GM19463 (cell line): ENCODE results near the gene RAB3B.

Experiments used
- ATAC-seq: cut with Tn5 transposase; IDR thresholded peaks from one replicate; pipeline ENCODE4 v1.9.1; 2021; ENCODE audit warnings: mild to moderate bottlenecking, moderate library complexity; ENCODE audit not compliant: unreplicated experiment

Gene RAB3B

DNA sequence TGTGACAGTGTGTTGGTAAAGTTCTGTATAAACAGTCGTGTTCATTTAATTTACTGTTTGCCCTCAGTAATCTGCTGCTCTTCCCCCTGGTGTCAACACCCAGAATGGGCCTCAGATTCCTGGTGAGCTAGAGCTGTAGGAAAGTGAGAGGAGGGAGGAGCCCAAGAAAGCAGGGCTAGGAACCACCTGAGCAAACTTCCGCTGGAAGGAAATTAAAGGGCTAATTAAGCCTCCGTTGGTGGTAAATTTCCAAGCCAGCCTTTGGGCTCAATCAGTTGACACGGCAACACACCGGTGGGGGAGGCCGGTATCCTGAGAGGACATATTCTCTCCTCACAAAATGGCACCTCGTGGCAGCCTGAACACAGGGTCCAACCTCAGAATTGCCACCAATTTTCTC, 32.9 kb downstream of the RAB3B start:
- no peak for ATAC-seq

DNA sequence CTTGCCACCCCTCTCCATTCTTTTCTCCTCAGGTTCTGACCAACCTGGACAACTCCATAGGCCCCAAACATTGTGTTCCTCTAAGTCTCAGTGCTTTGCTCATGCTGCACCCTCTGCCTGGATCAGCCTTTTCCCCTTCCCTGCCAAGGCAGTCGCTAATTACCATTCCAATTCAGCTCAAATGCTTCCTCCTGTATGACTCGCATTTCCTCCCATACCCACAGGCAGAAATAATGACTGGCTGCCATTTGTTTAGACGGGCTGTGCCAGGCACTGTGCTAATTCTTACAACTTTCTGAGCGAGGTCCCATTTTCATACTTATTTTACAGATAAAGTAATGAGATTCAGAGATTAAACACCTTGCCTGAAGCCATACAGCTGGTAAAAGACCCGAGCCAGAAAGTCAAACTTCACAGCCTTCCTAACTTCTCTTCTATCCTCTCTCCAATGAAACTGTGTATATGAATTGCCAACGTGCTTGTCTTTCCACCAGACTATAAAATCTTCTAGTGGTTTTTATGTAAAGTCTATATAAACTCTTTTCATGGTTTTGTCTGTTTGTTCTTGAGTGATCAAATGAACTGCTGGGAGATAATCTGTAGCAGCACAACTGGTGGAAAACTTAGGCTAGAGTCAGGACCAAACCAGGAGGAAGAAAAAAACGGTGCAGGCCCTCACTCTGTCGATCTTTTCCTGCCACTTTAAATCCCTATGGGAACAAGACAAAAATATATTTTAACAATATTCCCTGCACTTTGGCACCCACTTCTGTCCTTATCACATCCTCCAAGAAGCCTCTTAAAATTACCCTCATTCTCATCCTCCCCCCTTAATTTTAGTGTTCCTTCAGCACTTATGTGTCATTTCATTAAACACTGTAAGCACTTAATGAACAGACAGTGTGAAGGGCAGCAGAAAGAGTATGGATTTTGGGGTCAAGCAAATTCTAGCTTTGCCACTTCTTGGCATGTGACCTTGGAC, 33.7 kb downstream of the RAB3B start:
- no peak for ATAC-seq

DNA sequence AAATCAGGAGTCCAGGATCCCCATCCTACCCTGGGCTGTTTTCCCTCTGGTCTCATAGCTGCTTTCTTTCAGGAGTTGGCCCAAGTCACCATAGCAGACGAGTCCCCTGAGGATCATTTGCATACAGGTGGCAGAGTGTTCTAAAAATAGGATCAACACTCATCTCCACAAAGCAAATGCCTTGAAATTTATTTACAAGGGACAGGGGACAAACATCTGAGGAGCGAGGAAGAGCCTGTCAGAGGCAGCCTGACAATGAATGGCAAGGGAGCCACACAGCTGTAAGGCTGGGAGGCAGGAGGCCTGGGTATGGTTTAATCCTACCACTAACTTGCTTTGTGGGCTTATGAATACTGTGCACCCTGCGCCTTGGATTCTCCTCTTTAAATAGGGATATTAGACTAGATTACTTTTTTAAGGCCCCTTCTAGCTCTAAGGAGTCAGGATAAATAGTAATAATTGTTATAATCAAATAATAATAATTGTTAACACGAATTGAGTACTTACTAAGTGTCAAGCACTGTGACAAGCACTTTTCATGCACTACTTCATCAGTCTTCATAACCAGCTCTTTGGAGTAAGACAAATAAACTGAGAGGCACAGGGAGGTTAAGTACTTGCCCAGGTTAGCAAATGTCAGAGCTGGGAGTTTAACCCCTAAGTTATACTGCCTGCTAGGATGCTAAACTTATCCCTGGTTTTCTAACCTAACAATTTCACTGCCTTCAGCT, 34.5 kb downstream of the RAB3B start:
- peak; percentile 50 for ATAC-seq

DNA sequence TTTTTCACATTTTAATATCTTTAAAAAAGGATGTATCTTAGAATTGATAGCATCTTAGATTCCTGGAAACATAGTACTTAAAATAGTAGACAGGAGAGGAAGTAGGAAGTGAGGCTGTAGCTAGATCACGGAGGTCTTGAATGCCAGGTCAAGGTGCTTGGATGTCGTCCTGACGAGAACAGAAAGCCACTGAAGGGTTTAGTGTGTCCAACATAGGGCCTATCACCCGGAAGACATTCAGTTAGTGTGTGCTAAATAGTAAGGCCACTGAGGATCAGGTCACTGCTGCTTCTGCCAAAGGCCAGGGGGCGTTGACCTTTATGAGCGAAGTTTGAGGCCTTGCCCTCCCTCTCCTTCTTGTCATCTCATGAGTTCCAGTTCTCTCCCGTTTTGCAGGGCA, 35.7 kb downstream of the RAB3B start:
- ATAC-seq, result no peak

DNA sequence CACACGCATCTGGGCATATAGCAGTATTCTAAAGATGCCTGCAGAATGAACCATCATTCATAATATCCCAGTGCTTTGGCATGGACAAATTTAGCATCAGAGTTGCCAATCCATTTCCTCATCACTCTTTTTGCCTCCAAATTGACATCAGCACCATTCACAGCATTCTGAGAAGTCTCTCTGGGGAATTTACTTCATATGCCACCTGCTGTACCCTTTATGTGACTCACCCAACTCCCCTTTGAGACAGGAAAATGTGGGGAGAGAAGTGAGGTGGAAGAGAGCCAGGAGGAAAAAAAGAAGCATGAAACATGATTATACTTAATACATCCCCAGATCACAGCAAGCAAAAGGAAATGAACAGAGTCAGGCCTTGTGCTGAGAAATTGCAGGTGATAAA, 37.4 kb downstream of the RAB3B start:
- no peak for ATAC-seq

DNA sequence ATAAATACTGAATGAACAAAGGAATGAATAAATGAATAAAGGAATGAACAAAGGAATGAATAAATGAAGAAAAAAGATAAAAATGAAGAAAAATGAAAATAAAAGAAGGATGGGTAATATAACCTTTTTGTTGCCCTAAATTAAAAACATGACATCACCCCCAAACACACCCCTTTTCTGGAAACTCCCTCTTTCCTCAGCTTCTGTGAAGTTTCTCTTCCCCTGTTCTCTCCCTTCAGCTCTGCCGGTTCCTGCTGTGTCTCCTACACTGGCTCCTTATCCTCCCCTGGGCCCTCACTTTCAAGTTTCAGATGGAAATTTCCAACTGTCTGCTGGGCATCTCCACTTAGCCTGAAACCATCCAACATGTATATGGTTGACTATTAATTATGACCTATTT, 37.9 kb downstream of the RAB3B start:
- no peak for ATAC-seq

DNA sequence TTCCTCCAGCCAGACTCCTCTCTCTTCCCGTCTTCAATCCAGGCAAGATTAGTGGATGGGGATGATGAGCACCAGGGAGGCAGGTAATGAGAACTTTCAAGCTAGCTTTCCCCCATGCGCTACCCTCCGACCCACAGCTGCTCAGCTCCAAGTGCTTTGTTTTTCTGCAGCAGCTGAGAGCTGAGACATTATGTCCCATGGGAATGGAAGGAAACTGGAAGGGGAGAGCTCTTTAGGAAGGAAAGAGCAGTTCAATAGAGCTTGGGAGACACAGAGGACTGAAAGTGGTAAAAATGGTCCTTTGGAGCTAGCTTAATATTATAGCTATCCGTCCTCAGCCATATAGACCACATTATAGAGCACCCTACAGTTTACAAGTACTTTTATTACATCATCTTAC, 39.8 kb downstream of the RAB3B start:
- ATAC-seq, result no peak

DNA sequence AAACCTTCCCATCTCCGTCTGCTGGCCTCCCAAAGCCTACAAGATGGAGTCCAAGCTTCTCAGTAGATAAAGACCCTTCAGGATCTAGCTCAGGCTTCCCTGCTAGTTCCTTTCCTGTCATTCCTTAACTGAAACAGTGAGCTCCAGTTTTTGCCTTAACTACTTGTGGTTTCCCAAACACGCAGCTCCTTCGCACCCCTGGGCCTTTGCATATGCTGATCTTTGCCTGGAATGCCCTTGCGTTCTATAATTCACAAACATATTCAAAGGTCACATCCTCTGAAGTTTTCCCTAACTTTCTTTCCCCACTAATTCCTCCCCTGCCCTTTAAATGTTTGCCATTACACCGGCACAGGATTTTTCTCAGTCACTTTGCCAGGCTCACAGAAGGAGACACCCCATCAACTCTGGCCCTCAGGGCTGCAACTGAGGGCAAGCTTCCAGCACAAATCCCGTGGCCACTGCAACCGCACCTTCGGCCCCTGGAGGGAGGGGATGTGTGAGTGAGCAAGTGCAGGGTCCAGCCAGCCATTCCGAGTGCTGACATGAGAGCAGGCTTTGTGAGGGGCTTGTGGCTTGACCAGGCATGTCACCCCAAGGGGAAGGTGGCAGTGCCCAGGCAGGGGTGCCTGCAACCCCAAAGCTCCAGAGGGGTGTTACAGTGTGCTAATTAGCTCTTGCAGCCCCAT, 41.3 kb downstream of the RAB3B start:
- no peak for ATAC-seq

DNA sequence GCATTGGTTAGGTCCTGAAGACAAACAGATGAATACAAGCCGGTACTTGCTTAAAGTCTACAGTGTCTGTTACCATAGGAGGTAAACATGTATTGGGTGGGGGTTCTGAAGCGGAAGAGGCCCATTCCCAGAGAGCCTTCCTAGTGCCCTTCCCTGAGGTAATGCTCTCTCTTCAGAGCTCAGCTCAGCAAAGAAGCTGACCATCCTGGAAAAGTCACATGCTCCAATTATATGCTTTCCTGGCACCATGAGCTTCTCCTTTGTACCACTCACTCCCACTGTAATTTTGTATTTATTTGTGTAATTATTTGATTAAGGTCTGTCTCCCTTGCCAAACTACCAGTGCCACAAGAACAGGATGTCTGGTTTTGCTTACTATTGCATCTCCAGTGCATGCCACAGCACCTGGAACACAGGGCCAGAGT, 42.0 kb downstream of the RAB3B start:
- ATAC-seq, result no peak

DNA sequence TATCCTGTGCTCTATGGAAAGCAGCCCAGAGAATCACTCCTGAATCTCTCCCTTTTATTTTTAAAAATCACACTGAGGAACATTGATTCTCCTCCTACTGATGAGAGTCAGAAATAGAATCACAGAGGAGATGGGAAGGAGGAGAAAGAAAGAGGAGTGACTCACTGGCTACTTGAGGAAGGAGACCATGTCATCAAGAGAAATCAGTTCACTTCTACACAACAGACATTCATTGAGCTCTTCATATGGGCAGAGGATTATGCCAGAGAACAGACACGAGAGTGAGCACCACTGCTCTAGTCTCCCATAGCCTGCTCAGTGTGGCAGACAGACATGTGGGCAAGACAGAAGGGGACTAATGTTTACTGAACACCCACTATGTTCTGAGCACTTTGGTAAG, 44.2 kb downstream of the RAB3B start:
- no peak for ATAC-seq

DNA sequence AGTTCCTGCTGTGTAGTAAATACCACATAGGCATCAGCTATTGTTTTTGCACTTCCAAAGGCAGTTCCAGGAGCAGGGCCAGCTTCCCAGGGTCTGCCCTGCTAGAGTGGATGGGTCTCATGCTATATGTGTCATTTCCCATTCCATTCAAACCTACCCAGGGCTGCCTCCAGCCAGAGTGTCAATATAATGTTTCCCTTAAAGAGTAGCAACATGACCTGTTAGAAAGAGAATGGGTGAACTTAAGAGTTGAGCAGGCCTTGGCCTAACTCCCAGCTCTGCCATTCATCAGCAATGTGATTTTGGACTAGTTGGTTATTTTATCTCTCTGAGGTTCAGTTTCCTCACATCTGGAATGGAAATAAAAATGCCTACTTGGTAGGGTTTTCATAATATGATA, 44.9 kb downstream of the RAB3B start:
- no peak for ATAC-seq

DNA sequence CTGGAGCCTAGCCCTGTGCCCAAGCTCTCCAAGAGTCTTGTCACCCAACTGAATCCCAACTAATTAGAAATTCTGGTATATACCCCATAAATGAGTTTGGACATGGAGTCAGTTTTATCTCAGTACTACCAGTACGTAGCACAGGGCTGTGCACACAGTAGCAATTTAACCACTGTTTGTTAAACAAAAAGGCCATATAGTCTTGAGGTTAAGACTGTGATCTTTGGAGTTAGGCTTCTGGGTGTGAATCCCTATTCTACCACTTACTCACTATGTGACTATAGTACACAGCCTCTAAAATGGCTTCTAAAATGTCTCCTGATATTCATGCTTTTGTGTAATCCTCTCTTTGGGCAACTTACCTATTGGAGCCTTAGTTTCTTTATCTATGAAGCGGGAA, 48.2 kb downstream of the RAB3B start:
- no peak for ATAC-seq

DNA sequence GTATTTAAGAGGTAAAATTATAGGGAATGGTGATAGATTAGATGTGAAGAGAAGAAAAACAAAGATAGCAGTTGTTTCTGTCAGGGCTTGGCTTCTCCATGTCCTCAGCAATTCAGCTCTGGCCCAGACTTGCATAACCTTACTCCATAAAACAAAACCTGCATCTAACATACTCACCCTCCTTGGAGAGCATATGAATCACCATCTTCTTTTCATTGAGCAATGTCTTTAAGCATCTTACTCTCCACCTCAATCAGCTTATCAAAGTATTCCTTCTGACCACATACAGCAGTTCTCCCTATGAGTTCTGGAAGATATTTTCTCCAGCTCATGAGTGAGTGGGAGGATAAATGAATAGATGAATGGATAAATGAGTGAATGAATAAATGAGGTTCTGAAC, 49.0 kb downstream of the RAB3B start:
- ATAC-seq, result no peak

DNA sequence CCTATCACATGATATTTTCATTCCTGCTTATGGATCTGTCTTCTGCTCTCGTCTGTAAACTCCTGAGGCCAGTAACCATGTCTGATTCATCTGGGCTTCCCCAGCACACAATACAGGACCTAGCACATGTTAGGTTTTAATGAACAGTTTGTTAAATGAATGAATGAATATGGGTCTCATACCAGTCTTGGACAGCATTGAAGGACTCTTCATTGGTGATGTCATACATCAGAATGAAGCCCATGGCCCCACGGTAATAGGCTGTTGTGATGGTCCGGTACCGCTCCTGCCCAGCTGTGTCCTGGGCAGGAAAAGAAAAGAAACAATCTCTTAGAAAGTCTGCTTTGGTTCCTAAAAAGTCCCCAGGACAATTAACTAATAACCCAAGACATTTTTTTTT, 53.4 kb downstream of the RAB3B start:
- no peak for ATAC-seq

DNA sequence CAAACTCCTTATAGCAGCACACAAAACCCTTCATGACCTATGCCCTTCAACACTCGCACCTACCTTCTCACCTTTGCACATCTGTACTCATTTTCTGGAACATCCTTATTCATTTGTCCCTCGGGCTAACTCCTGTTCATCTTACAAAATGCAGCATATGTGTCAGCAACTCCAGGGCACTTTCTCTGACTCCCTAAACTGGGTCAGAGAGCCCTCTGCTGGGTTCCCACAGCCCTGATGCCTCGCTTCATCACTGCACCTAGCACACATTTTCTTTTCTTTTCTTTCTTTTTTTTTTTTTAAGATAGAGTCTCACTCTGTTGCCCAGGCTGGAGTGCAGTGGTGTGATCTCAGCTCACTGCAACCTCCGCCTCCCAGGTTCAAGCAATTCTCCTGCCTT, 54.0 kb downstream of the RAB3B start:
- ATAC-seq, result no peak

DNA sequence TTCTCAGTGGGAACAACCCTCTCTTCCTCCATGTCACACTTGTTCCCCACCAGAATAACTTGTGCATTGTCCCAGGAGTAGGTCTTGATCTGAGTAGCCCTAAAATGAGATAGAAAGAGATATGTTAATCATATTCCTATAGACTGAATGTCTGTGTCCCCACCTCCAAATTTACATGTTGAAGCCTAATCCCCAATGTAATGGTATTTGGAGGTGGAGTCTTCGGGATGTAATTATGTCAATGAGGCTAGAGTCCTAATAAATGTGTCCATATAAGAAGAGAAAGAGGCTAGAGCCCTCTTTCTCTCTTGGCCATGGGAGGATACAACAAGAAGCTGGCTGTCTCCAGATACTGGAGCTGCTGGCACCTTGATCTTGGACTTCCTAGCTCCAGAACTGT, 57.2 kb downstream of the RAB3B start:
- no peak for ATAC-seq

DNA sequence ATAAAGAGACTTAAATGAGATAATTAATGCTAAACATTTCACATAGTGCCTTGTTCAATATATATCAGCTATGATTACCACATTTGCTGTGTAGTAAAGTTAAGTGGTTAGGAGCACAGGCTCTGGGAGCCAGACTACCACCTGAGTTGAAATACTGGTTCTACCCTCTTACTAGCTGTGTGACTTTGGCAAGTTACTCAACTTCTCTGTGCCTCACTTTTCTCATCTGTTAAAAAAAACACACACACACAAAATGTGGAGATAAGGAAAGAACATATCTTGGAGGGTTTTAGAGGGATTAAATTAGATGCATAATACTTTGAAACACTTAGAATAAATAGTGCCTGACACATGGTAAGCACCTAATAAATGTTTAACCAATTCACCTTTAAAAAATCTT, 60.2 kb downstream of the RAB3B start:
- no peak for ATAC-seq

DNA sequence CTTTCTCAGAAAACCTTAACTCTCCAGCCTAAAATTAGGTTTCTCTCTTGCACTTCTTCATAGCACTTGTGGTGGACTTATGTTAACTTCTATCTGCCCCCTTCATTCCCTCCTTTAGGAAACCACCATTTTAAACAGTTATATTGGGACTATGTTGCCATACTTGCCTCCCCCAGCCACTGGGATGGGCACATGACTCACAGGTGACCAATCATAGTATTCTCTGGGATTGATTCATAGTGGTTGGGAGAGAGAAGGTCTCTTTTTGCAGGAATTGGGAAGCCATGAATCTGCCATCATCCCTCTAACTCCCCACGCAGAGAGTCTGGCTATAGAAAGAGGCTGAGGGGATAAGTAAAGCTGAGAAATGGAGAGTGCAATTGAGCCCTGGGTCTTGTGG, 61.6 kb downstream of the RAB3B start:
- ATAC-seq, result no peak

DNA sequence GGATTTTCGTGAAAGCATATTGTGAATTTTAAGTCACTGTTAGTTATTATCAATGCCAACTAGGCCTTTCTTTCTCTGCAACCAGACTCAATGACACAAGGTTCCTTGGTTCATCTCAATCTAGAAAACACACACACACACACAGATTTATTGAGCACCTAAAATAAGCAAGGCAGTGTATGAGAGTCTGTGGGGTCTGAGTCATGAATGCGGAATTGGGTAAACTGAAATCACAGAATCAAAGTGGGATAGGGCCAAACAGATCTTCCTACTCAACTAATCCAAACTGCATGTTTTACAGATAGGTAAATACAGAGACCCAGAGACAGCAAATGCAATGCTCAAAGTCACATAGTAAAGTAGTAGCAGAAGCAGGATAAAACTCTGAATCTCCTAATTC, 63.5 kb downstream of the RAB3B start:
- ATAC-seq, result no peak

DNA sequence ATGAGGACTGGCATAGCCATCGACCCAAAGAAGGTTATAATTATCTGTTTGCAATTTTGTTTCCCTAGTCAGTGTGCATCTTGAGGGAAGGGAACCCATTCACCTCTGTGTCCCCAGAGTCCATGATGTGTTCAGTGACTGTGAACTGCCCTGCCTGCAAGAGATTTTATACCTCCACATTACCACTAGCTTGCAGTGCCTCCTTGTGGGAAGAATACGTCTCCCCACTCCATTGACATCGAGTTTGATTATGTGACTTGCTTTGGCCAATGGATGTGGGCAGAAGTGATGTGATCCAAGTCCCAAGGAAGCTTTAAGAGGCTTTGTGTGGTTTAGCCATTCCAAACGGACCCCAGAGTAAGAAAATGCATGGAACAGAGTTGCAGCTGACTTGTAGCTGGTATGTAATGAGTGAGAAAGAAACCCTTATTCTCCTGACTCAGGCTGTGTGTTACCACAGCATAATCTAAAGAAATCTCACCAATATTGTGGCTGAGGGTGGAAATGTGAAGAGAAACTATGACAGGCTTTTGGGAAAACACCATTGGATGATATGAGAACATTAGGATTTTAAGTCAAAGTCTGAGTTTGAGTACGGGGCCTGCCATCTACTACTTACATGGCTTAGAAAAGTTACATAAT, 64.2 kb downstream of the RAB3B start:
- ATAC-seq, result no peak

DNA sequence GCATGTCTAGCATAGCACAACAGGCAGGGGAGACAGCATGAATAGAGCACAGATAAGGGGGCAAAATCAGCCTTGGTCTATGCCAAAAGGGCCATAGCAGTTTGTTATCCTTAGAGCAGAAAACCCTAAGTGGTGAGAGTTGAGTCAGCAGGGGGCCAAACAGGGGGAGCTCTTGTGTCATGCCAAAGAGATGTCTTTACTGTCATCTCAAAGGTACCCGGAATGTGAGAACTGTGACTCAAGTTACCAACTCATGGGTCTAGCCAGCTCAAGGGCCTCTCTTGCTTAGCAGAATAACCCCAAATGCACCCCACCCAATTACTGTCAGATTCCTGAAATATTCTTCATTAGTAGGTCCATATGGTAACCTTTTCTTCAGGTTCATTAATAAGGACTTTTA, 66.0 kb downstream of the RAB3B start:
- no peak for ATAC-seq
